ENCODE measurements around the gene ARID5B. TPM values are rescaled to one million over a fixed set of nuclear protein-coding genes. Genes with fewer than 3 reads are reported as not detected.
A peak's percentile ranks its signal among the peaks of the same experiment; 100 is the strongest.

ARID5B gene
- total and polyA plus RNA-seq, 2 donors (not counting 1 experiment from before 2014, with no cell fraction given): 22.4 to 237 TPM

DNA sequence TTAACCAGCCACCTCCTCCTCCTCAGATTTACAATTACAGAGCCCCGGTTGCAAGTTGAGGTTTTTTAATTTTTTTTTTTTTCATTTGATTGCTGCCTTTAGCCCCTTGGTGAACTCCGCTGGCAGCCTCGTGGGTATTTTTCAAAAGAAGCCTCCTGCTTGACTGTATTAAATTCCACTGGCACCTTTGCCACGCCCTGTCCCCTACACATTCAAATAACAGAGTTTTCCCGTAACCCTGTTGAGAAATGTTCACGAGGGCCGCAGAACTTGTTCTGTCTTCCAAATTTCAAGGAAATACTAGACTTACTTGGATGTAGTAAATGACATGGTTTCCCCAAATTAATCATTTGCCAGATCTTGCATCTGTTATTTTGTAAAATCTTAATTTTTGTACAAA is 167.0 kb downstream of the ARID5B start:
- CTCF ChIA-PET: interaction anchor here (0.6 to 2.6 kb wide), 4 partner anchors 12 to 163 kb away, joined by 3 to 8 read pairs (median 3); no protein-coding TSS in a partner anchor
- H3K4me3 ChIP-seq (ENCODE audit: control extremely low read depth in 1 of 5, extremely low read depth in 1 of 5, insufficient read depth in 1 of 5, low read depth in 2 of 5, low read length in 4 of 5): no peak overlapping the region
- no peak overlapping the region for H3K27ac ChIP-seq (ENCODE audit: low read length in 2 of 2)
- H3K27me3 ChIP-seq (replicated peaks in 1 of 4; ENCODE audit: control extremely low read depth in 1 of 4, control insufficient read depth in 3 of 4, insufficient read depth in 4 of 4, low read length in 3 of 4): no peaks in the 10 kb centered on the region
- Mint-ChIP-seq H3K4me3 (no peak overlapping the region), H3K4me1 (peaks cover 58% of the 10 kb centered on the region), H3K9me3 (ENCODE audit: insufficient read depth) (no peaks in the 10 kb centered on the region), H3K27me3 (no peaks in the 10 kb centered on the region), H3K27ac (peak overlapping the region; percentile 26)
- peaks cover 74% of the 10 kb centered on the region for H3K79me2 ChIP-seq (ENCODE audit: control insufficient read depth, insufficient read depth, low read length)
- POLR2A ChIA-PET: no interaction called here
- 100% methylated on average over 1 of the region's 7 CpGs for WGBS (ENCODE audit: insufficient coverage)
- peaks cover 5 to 7% of the 10 kb centered on the region in 2 donors for H3K4me1 ChIP-seq (ENCODE audit: control insufficient read depth in 2 of 2, insufficient read depth in 2 of 2, low read length in 2 of 2)
- no peak overlapping the region for H2AFZ ChIP-seq (ENCODE audit: insufficient read depth, low read depth, low read length, poor library complexity, severe bottlenecking)
- ATAC-seq (ENCODE audit: low read depth) (no peak), DNase-seq (no peak)
- no peaks in the 10 kb centered on the region for H3K9me3 ChIP-seq (ENCODE audit: control extremely low read depth in 1 of 3, control insufficient read depth in 2 of 3, insufficient read depth in 1 of 3, low read length in 2 of 3)
- no peaks in the 10 kb centered on the region for H4K20me1 ChIP-seq (ENCODE audit: control insufficient read depth, insufficient read depth, low read length, poor library complexity, severe bottlenecking)
- H3K9ac ChIP-seq (ENCODE audit: low read length): no peak overlapping the region
- intact Hi-C loops (cut with micrococcal nuclease): loop anchor here (5.0 kb wide), 1 partner anchor 34 kb away; no protein-coding TSS in a partner anchor
- peaks cover 2 to 85% of the 10 kb centered on the region in 2 experiments for H3K36me3 ChIP-seq (replicated peaks in 1 of 2; ENCODE audit: control extremely low read depth in 1 of 2, control insufficient read depth in 1 of 2, extremely low read depth in 1 of 2, insufficient read depth in 2 of 2, low read length in 1 of 2)
- TF ChIP-seq, protein P1, sequence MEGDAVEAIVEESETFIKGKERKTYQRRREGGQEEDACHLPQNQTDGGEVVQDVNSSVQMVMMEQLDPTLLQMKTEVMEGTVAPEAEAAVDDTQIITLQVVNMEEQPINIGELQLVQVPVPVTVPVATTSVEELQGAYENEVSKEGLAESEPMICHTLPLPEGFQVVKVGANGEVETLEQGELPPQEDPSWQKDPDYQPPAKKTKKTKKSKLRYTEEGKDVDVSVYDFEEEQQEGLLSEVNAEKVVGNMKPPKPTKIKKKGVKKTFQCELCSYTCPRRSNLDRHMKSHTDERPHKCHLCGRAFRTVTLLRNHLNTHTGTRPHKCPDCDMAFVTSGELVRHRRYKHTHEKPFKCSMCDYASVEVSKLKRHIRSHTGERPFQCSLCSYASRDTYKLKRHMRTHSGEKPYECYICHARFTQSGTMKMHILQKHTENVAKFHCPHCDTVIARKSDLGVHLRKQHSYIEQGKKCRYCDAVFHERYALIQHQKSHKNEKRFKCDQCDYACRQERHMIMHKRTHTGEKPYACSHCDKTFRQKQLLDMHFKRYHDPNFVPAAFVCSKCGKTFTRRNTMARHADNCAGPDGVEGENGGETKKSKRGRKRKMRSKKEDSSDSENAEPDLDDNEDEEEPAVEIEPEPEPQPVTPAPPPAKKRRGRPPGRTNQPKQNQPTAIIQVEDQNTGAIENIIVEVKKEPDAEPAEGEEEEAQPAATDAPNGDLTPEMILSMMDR (IDR thresholded peaks at IDR 0.05): no peak
- TF ChIP-seq EZH2 (IDR thresholded peaks at IDR 0.05; ENCODE audit: borderline replicate concordance, insufficient read depth, low read depth, low read length, poor library complexity, severe bottlenecking): no peak
- H3K4me2 ChIP-seq (replicated peaks; ENCODE audit: low read depth, low read length, poor library complexity, severe bottlenecking): no peak overlapping the region

GRCh38 chr10:62069452-62070178 is 168.1 kb downstream of the ARID5B start:
- H3K4me1 ChIP-seq (ENCODE audit: control insufficient read depth in 2 of 2, insufficient read depth in 2 of 2, low read length in 2 of 2): peaks cover 5 to 7% of the 10 kb centered on the region in 2 donors
- H3K27me3 Mint-ChIP-seq: no peaks in the 10 kb centered on the region
- intact Hi-C loops (cut with micrococcal nuclease): loop anchor here (5.0 kb wide), 1 partner anchor 33 kb away; no protein-coding TSS in a partner anchor
- no peak for TF ChIP-seq EZH2 (IDR thresholded peaks at IDR 0.05; ENCODE audit: borderline replicate concordance, insufficient read depth, low read depth, low read length, poor library complexity, severe bottlenecking)
- TF ChIP-seq, protein P1 (IDR thresholded peaks at IDR 0.05): no peak
- ChIA-PET CTCF (interaction anchor here (0.6 to 1.4 kb wide), 4 partner anchors 31 to 1088 kb away, joined by 3 to 4 read pairs (median 4); no protein-coding TSS in a partner anchor), POLR2A (no interaction called here)
- no peaks in the 10 kb centered on the region for H3K9me3 Mint-ChIP-seq (ENCODE audit: insufficient read depth)
- no peaks in the 10 kb centered on the region for H3K27me3 ChIP-seq (replicated peaks in 1 of 4; ENCODE audit: control extremely low read depth in 1 of 4, control insufficient read depth in 3 of 4, insufficient read depth in 4 of 4, low read length in 3 of 4)
- DNase-seq: no peak
- H3K4me2 ChIP-seq (replicated peaks; ENCODE audit: low read depth, low read length, poor library complexity, severe bottlenecking): no peak overlapping the region
- H3K4me3 Mint-ChIP-seq: no peak overlapping the region
- peak overlapping the region in 1 of 2 donors; percentile 34 for H3K27ac ChIP-seq (ENCODE audit: low read length in 2 of 2)
- H3K9ac ChIP-seq (ENCODE audit: low read length): no peak overlapping the region
- H3K36me3 ChIP-seq (replicated peaks in 1 of 2; ENCODE audit: control extremely low read depth in 1 of 2, control insufficient read depth in 1 of 2, extremely low read depth in 1 of 2, insufficient read depth in 2 of 2, low read length in 1 of 2): peaks cover 4 to 85% of the 10 kb centered on the region in 2 experiments
- H3K27ac Mint-ChIP-seq: peak overlapping the region; percentile 18
- peaks cover 58% of the 10 kb centered on the region for H3K4me1 Mint-ChIP-seq
- H3K9me3 ChIP-seq (ENCODE audit: control extremely low read depth in 1 of 3, control insufficient read depth in 2 of 3, insufficient read depth in 1 of 3, low read length in 2 of 3): no peaks in the 10 kb centered on the region
- 100% methylated on average over 5 of the region's 8 CpGs for WGBS (ENCODE audit: insufficient coverage)
- H4K20me1 ChIP-seq (ENCODE audit: control insufficient read depth, insufficient read depth, low read length, poor library complexity, severe bottlenecking): no peaks in the 10 kb centered on the region
- no peak overlapping the region for H2AFZ ChIP-seq (ENCODE audit: insufficient read depth, low read depth, low read length, poor library complexity, severe bottlenecking)
- H3K4me3 ChIP-seq (ENCODE audit: control extremely low read depth in 1 of 5, extremely low read depth in 1 of 5, insufficient read depth in 1 of 5, low read depth in 2 of 5, low read length in 4 of 5): no peak overlapping the region
- ATAC-seq (ENCODE audit: low read depth): no peak
- H3K79me2 ChIP-seq (ENCODE audit: control insufficient read depth, insufficient read depth, low read length): peaks cover 67% of the 10 kb centered on the region

All from B cell (primary cell).